SK-N-SH (cell line): ENCODE results near the gene PRKN. TPM values are rescaled to one million over a fixed set of nuclear protein-coding genes. Genes with fewer than 3 reads are reported as not detected.

Experiments
- CTCF ChIA-PET: fragments of 300-600, 350-600 bp; formaldehyde crosslinking; extraction: SDS; loops from one replicate; lab custom pipeline; 2021; lab: Yijun Ruan, JAX
- POLR2A ChIA-PET: fragments of 350-600 bp; sonication (Branson Sonifier 250); formaldehyde crosslinking; extraction: SDS; loops from one replicate; lab custom pipeline; 2020; ENCODE audit warnings: antibody characterized with exemption, inconsistent platforms; lab: Yijun Ruan, JAX
- DNase-seq: peaks from one replicate; pipeline ENCODE4 v3.0.0; 2012
- H2AFZ ChIP-seq: fragments of 200-600 bp; sonication (generic); 2 replicates; pipeline ENCODE4 v1.8.1; 2016; ENCODE audit warnings: antibody characterized with exemption, mild to moderate bottlenecking, low read depth
- H3F3A ChIP-seq: fragments of 200-600 bp; sonication (generic); replicated peaks from 2 replicates; pipeline ENCODE3; 2016; ENCODE audit warnings: antibody characterized with exemption, mild to moderate bottlenecking; ENCODE audit not compliant: insufficient read depth
- H3K27ac ChIP-seq, 2 experiments: fragments of 200-500 bp in 1 of 2; fragments of 200-600 bp in 1 of 2; sonication (Bioruptor generic) in 1 of 2; sonication (generic), shearing (Covaris generic) in 1 of 2; 2 replicates each; pipeline versions ENCODE4 v1.5.1 to v1.6.1; 2014 to 2016; ENCODE audit warnings: low read depth in 2 of 2, inconsistent platforms in 1 of 2, low read length in 1 of 2, mild to moderate bottlenecking in 1 of 2, mixed read lengths in 1 of 2
- H3K27me3 ChIP-seq: fragments of 200-600 bp; sonication (generic), shearing (Covaris generic); 2 replicates; pipeline ENCODE4 v1.6.1; 2016; ENCODE audit warnings: mixed run types; ENCODE audit not compliant: insufficient read depth
- H3K36me3 ChIP-seq, 2 experiments: fragments of 200-500 bp in 1 of 2; fragments of 200-600 bp in 1 of 2; sonication (Bioruptor generic) in 1 of 2; sonication (generic) in 1 of 2; replicated peaks in 1 of 2; 2 replicates each; pipeline versions ENCODE3 to v1.5.1; 2014 to 2016; ENCODE audit warnings: low read length in 1 of 2, mild to moderate bottlenecking in 1 of 2; ENCODE audit not compliant: insufficient read depth in 2 of 2, control insufficient read depth in 1 of 2
- H3K4me1 ChIP-seq, 2 experiments: fragments of 200-500 bp in 1 of 2; fragments of 200-600 bp in 1 of 2; sonication (Bioruptor generic) in 1 of 2; sonication (generic), shearing (Covaris generic) in 1 of 2; 2 replicates each; pipeline versions ENCODE4 v1.5.1 to v1.6.1; 2014 to 2016; ENCODE audit warnings: low read depth in 1 of 2, low read length in 1 of 2, mixed run types in 1 of 2; ENCODE audit not compliant: insufficient read depth in 2 of 2, control insufficient read depth in 1 of 2
- H3K4me2 ChIP-seq: fragments of 200-600 bp; sonication (generic), shearing (Covaris generic); 2 replicates; pipeline ENCODE4 v1.6.1; 2017; ENCODE audit warnings: mixed run types
- H3K4me3 ChIP-seq, 2 experiments: fragments of 200-500 bp in 1 of 2; fragments of 200-600 bp in 1 of 2; sonication (Bioruptor generic) in 1 of 2; sonication (generic), shearing (Covaris generic) in 1 of 2; 2 replicates each; pipeline versions ENCODE4 v1.5.1 to v1.8.1; 2014 to 2016; ENCODE audit warnings: low read depth in 2 of 2, inconsistent platforms in 1 of 2, low read length in 1 of 2, mild to moderate bottlenecking in 1 of 2, mixed read lengths in 1 of 2, moderate library complexity in 1 of 2
- H3K79me2 ChIP-seq: fragments of 200-600 bp; sonication (generic); 2 replicates; pipeline ENCODE4 v1.8.1; 2017; ENCODE audit warnings: mild to moderate bottlenecking; ENCODE audit not compliant: insufficient read depth
- H3K9ac ChIP-seq: fragments of 200-600 bp; sonication (generic); 2 replicates; pipeline ENCODE4 v1.6.1; 2017; ENCODE audit warnings: mixed run types
- H3K9me2 ChIP-seq: fragments of 200-600 bp; sonication (generic); 2 replicates; pipeline ENCODE4 v1.6.1; 2017; ENCODE audit warnings: mixed run types
- H3K9me3 ChIP-seq: fragments of 200-600 bp; sonication (generic); 2 replicates; pipeline ENCODE4 v1.6.1; 2017; ENCODE audit warnings: mixed run types, mild to moderate bottlenecking, moderate library complexity
- H4K20me1 ChIP-seq: fragments of 200-600 bp; sonication (generic); 2 replicates; pipeline ENCODE4 v1.6.1; 2017; ENCODE audit warnings: mild to moderate bottlenecking, mixed run types; ENCODE audit not compliant: insufficient read depth
- CHD2 ChIP-seq: fragments of 150-350 bp; IDR thresholded peaks from 2 replicates; pipeline ENCODE4 v1.6.1; 2018; ENCODE audit warnings: low read length; ENCODE audit not compliant: partially characterized antibody
- CTCF ChIP-seq: fragments of 200-600 bp; sonication (generic); IDR thresholded peaks from 2 replicates; pipeline ENCODE4 v1.6.1; 2017; ENCODE audit warnings: antibody characterized with exemption, mild to moderate bottlenecking, moderate library complexity
- ELF1 ChIP-seq: IDR thresholded peaks from 2 replicates; pipeline ENCODE4 v1.4.0; 2012
- EP300 ChIP-seq, 2 experiments: IDR thresholded peaks; 2 replicates each; pipeline versions ENCODE4 v1.4.0 to v1.6.1; 2012; ENCODE audit warnings: borderline replicate concordance in 1 of 2, low read depth in 1 of 2, low read length in 1 of 2
- EZH2phosphoT487 ChIP-seq: fragments of 200-600 bp; sonication (generic); IDR thresholded peaks from 2 replicates; pipeline ENCODE4 v1.6.1; 2017; ENCODE audit warnings: low read depth, mixed run types, mild to moderate bottlenecking, antibody characterized with exemption, moderate library complexity, borderline replicate concordance
- FOSL2 ChIP-seq: IDR thresholded peaks from 2 replicates; pipeline ENCODE4 v1.4.0; 2012; ENCODE audit warnings: low read depth, mild to moderate bottlenecking, moderate library complexity, borderline replicate concordance
- FOXM1 ChIP-seq: IDR thresholded peaks from 2 replicates; pipeline ENCODE4 v1.4.0; 2012; ENCODE audit warnings: low read depth, mild to moderate bottlenecking
- GABPA ChIP-seq: IDR thresholded peaks from 2 replicates; pipeline ENCODE4 v1.4.0; 2012; ENCODE audit warnings: low read depth, mild to moderate bottlenecking
- GATA2 ChIP-seq: sonication (generic); formaldehyde crosslinking; IDR thresholded peaks from 2 replicates; pipeline ENCODE4 v1.5.0; 2020; ENCODE audit warnings: mild to moderate bottlenecking, missing genetic modification reagents
- JUND ChIP-seq: IDR thresholded peaks from 2 replicates; pipeline ENCODE4 v1.4.0; 2012
- MAX ChIP-seq: IDR thresholded peaks from 2 replicates; pipeline ENCODE4 v1.4.0; 2012; ENCODE audit warnings: low read depth
- MXI1 ChIP-seq: IDR thresholded peaks from 2 replicates; pipeline ENCODE4 v1.6.1; 2012; ENCODE audit warnings: mild to moderate bottlenecking, low read depth, low read length, improper control_type of control experiment
- NFIC ChIP-seq: IDR thresholded peaks from 2 replicates; pipeline ENCODE4 v1.4.0; 2012; ENCODE audit warnings: borderline replicate concordance
- NRF1 ChIP-seq: IDR thresholded peaks from 2 replicates; pipeline ENCODE4 v1.6.1; 2012; ENCODE audit warnings: low read depth, mild to moderate bottlenecking, low read length
- PBX3 ChIP-seq: IDR thresholded peaks from 2 replicates; pipeline ENCODE4; 2012
- POLR2AphosphoS5 ChIP-seq: IDR thresholded peaks from 2 replicates; pipeline ENCODE4 v1.6.1; 2012; ENCODE audit warnings: low read depth, low read length
- RAD21 ChIP-seq: IDR thresholded peaks from 2 replicates; pipeline ENCODE4 v1.6.1; 2012; ENCODE audit warnings: mild to moderate bottlenecking, low read length
- RCOR1 ChIP-seq: fragments of 150-350 bp; IDR thresholded peaks from 2 replicates; pipeline ENCODE4 v1.6.1; 2017; ENCODE audit warnings: antibody characterized with exemption, low read length
- RFX5 ChIP-seq: IDR thresholded peaks from 2 replicates; pipeline ENCODE4 v1.6.1; 2012; ENCODE audit warnings: mild to moderate bottlenecking, improper control_type of control experiment, low read length
- RXRA ChIP-seq: IDR thresholded peaks from 2 replicates; pipeline ENCODE4 v1.4.0; 2012; ENCODE audit warnings: low read depth, mild to moderate bottlenecking, borderline replicate concordance
- SIN3A ChIP-seq: IDR thresholded peaks from 2 replicates; pipeline ENCODE4 v1.6.1; 2012; ENCODE audit warnings: low read depth, mild to moderate bottlenecking, low read length, moderate library complexity, borderline replicate concordance
- TAF1 ChIP-seq: IDR thresholded peaks from 2 replicates; pipeline ENCODE4 v1.6.1; 2012; ENCODE audit warnings: low read depth, mild to moderate bottlenecking, low read length, moderate library complexity, borderline replicate concordance
- TCF12 ChIP-seq: IDR thresholded peaks from 2 replicates; pipeline ENCODE4 v1.4.0; 2012
- TEAD4 ChIP-seq: IDR thresholded peaks from 2 replicates; pipeline ENCODE4 v1.4.0; 2012; ENCODE audit warnings: mild to moderate bottlenecking, borderline replicate concordance; ENCODE audit not compliant: insufficient read depth
- YY1 ChIP-seq: IDR thresholded peaks from 2 replicates; pipeline ENCODE4 v1.4.0; 2012; ENCODE audit warnings: low read depth, mild to moderate bottlenecking
- WGBS: methylation state at CpG from one replicate; pipeline ENCODE4 v1.1.6; 2017; ENCODE audit warnings: low lambda C conversion rate; 5-methylcytosine and 5-hydroxymethylcytosine counted together
- polyA plus RNA-seq, 3 experiments: library from polyadenylated mRNA; depleted of rRNA; stranded (reverse); fragments of >200 nt; gene quantifications; 2 replicates each; pipeline ENCODE4 v1.2.3, GENCODE V29; 2012

The PRKN gene
- polyA plus RNA-seq, 1 of the 3 experiments (the other 2 are of a cell fraction): 0.76 TPM

GRCh38 chr6:162360901-162361567 is 366.5 kb downstream of the PRKN start:
- H3K36me3 ChIP-seq: no peaks in the 10 kb centered on the region
- WGBS: 43% methylated on average over 6 of the region's 6 CpGs
- H3F3A ChIP-seq: no peaks in the 10 kb centered on the region
- no peak overlapping the region for H3K9ac ChIP-seq
- H2AFZ ChIP-seq: no peak overlapping the region
- no peak overlapping the region for H3K4me2 ChIP-seq
- DNase-seq: no peak
- POLR2A ChIA-PET: no interaction called here
- no peaks in the 10 kb centered on the region for H3K9me3 ChIP-seq
- no peak overlapping the region for H3K27ac ChIP-seq
- CTCF ChIA-PET: no interaction called here
- TF ChIP-seq MXI1 (no peak), RFX5 (no peak), JUND (no peak), FOSL2 (no peak), SIN3A (no peak), GATA2 (CRISPR knock-in tag) (no peak), TCF12 (no peak), FOXM1 (no peak), RAD21 (no peak), POLR2AphosphoS5 (no peak), CHD2 (no peak), YY1 (no peak), MAX (no peak), RXRA (no peak), NFIC (no peak), TEAD4 (no peak), EP300 (IDR thresholded peaks at IDR 0.05; ENCODE audit: borderline replicate concordance in 1 of 2, low read depth in 1 of 2, low read length in 1 of 2) (no peak), RCOR1 (no peak), CTCF (no peak), GABPA (no peak)
- no peaks in the 10 kb centered on the region for H3K4me1 ChIP-seq
- H3K27me3 ChIP-seq: no peaks in the 10 kb centered on the region
- H3K9me2 ChIP-seq: no peaks in the 10 kb centered on the region
- no peak overlapping the region for H3K4me3 ChIP-seq
- H3K79me2 ChIP-seq: no peaks in the 10 kb centered on the region
- H4K20me1 ChIP-seq: no peaks in the 10 kb centered on the region

GRCh38 chr6:162358625-162359024 is 368.9 kb downstream of the PRKN start:
- no peak overlapping the region for H3K9ac ChIP-seq
- no peaks in the 10 kb centered on the region for H3K9me2 ChIP-seq
- H3K36me3 ChIP-seq: no peaks in the 10 kb centered on the region
- H3K79me2 ChIP-seq: no peaks in the 10 kb centered on the region
- H3K4me1 ChIP-seq: no peaks in the 10 kb centered on the region
- H3K9me3 ChIP-seq: no peaks in the 10 kb centered on the region
- H2AFZ ChIP-seq: no peak overlapping the region
- no peak overlapping the region for H3K4me3 ChIP-seq
- no peaks in the 10 kb centered on the region for H4K20me1 ChIP-seq
- 36% methylated on average over 4 of the region's 4 CpGs for WGBS
- ChIA-PET CTCF (no interaction called here), POLR2A (no interaction called here)
- no peak for DNase-seq
- H3F3A ChIP-seq: no peaks in the 10 kb centered on the region
- no peak overlapping the region for H3K27ac ChIP-seq
- no peak overlapping the region for H3K4me2 ChIP-seq
- H3K27me3 ChIP-seq: no peaks in the 10 kb centered on the region
- TF ChIP-seq EZH2phosphoT487 (no peak), EP300 (IDR thresholded peaks at IDR 0.05; ENCODE audit: borderline replicate concordance in 1 of 2, low read depth in 1 of 2, low read length in 1 of 2) (no peak), GABPA (no peak), ELF1 (no peak), FOSL2 (no peak), TAF1 (no peak), PBX3 (no peak), NRF1 (no peak), POLR2AphosphoS5 (no peak), CTCF (no peak)
